ENCODE results near the gene DIS3L2.
A peak's percentile ranks its signal among the peaks of the same experiment; 100 is the strongest.
"Not testable (repeated sequence)": the region's sequence is repeated elsewhere in the genome, so short reads cannot be mapped to it uniquely, and the experiment has no call there.

The DIS3L2 gene

GRCh38 chr2:232146294-232146693 lies 184.8 kb downstream of the DIS3L2 start:
- Histone ChIP-seq H3K4me1 (peaks cover 6% of the 10 kb centered on the region), H3K4me3 (ENCODE audit: low read depth, low read length) (no peak overlapping the region), H3K27ac (no peak overlapping the region), H3K9me3 (ENCODE audit: control insufficient read depth, low read length) (no peaks in the 10 kb centered on the region), H2AFZ (peak overlapping the region; percentile 6), H3K36me3 (ENCODE audit: control insufficient read depth, insufficient read depth, low read length) (no peaks in the 10 kb centered on the region), H3K79me2 (no peaks in the 10 kb centered on the region), H3K9ac (no peak overlapping the region), H3K27me3 (ENCODE audit: control insufficient read depth, insufficient read depth, low read length) (no peaks in the 10 kb centered on the region), H3K4me2 (ENCODE audit: low read length) (no peak overlapping the region)
- TF ChIP-seq, protein P1, sequence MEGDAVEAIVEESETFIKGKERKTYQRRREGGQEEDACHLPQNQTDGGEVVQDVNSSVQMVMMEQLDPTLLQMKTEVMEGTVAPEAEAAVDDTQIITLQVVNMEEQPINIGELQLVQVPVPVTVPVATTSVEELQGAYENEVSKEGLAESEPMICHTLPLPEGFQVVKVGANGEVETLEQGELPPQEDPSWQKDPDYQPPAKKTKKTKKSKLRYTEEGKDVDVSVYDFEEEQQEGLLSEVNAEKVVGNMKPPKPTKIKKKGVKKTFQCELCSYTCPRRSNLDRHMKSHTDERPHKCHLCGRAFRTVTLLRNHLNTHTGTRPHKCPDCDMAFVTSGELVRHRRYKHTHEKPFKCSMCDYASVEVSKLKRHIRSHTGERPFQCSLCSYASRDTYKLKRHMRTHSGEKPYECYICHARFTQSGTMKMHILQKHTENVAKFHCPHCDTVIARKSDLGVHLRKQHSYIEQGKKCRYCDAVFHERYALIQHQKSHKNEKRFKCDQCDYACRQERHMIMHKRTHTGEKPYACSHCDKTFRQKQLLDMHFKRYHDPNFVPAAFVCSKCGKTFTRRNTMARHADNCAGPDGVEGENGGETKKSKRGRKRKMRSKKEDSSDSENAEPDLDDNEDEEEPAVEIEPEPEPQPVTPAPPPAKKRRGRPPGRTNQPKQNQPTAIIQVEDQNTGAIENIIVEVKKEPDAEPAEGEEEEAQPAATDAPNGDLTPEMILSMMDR (IDR thresholded peaks at IDR 0.05): no peak

DNA sequence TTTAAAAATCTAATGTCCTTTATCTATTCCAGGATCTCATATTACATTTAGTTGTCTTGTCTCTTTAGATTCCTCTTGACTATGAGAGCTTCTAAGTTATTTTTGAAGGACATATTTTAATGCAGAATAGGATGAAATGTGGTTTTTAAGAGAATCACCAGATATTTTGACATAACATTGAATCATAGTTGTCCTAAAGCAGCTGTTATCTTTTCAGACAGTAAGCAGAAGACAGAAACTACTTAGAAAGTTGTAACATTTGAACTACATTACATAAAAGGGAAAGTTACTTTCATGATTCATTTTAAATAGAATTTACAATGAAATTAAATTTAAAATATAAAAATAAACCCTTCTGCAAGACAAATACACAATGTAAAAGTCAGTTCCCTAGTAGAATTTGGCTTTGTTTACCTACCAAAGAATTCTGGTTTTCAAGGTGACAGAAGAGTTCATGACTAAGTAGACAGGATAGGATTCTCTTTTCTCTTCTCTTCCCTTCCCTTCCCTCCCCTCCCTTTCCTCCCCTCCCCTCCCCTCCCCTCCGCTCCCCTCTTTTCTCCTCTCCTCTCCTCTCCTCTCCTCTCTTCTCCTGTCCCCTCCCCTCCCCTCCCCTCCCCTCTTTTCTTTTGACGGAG lies 186.0 kb downstream of the DIS3L2 start:
- Histone ChIP-seq H3K4me3 (ENCODE audit: low read depth, low read length) (no peak overlapping the region), H3K4me1 (peaks cover 6% of the 10 kb centered on the region), H3K36me3 (ENCODE audit: control insufficient read depth, insufficient read depth, low read length) (no peaks in the 10 kb centered on the region), H3K27ac (no peak overlapping the region), H3K79me2 (no peaks in the 10 kb centered on the region), H3K9ac (no peak overlapping the region), H3K9me3 (ENCODE audit: control insufficient read depth, low read length) (no peaks in the 10 kb centered on the region), H3K27me3 (ENCODE audit: control insufficient read depth, insufficient read depth, low read length) (no peaks in the 10 kb centered on the region), H2AFZ (no peak overlapping the region), H3K4me2 (ENCODE audit: low read length) (no peak overlapping the region)
- TF ChIP-seq, protein P1 (IDR thresholded peaks at IDR 0.05): no peak

GRCh38 chr2:232162187-232162586 lies 200.7 kb downstream of the DIS3L2 start:
- H3K9me3 ChIP-seq (ENCODE audit: control insufficient read depth, low read length): no peaks in the 10 kb centered on the region
- H3K4me3 ChIP-seq (ENCODE audit: low read depth, low read length): no peak overlapping the region
- no peak overlapping the region for H3K9ac ChIP-seq
- TF ChIP-seq, protein P1 (IDR thresholded peaks at IDR 0.05): no peak
- H3K27me3 ChIP-seq (ENCODE audit: control insufficient read depth, insufficient read depth, low read length): no peaks in the 10 kb centered on the region
- no peaks in the 10 kb centered on the region for H3K4me1 ChIP-seq
- H3K27ac ChIP-seq: no peak overlapping the region
- H2AFZ ChIP-seq: no peak overlapping the region
- no peak overlapping the region for H3K4me2 ChIP-seq (ENCODE audit: low read length)
- no peaks in the 10 kb centered on the region for H3K36me3 ChIP-seq (ENCODE audit: control insufficient read depth, insufficient read depth, low read length)
- no peaks in the 10 kb centered on the region for H3K79me2 ChIP-seq

GRCh38 chr2:232170396-232170795 lies 208.9 kb downstream of the DIS3L2 start:
- Histone ChIP-seq H3K4me2 (ENCODE audit: low read length) (peak overlapping the region; percentile 7), H3K36me3 (ENCODE audit: control insufficient read depth, insufficient read depth, low read length) (no peaks in the 10 kb centered on the region), H3K79me2 (no peaks in the 10 kb centered on the region), H2AFZ (no peak overlapping the region), H3K9ac (no peak overlapping the region), H3K9me3 (ENCODE audit: control insufficient read depth, low read length) (no peaks in the 10 kb centered on the region), H3K27ac (peak overlapping the region; percentile 82), H3K27me3 (ENCODE audit: control insufficient read depth, insufficient read depth, low read length) (no peaks in the 10 kb centered on the region), H3K4me3 (ENCODE audit: low read depth, low read length) (no peak overlapping the region), H3K4me1 (peaks cover 21% of the 10 kb centered on the region)
- TF ChIP-seq, protein P1 (IDR thresholded peaks at IDR 0.05): no peak

GRCh38 chr2:232174662-232175061 lies 213.1 kb downstream of the DIS3L2 start:
- no peaks in the 10 kb centered on the region for H3K79me2 ChIP-seq
- peaks cover 21% of the 10 kb centered on the region for H3K4me1 ChIP-seq
- H3K27me3 ChIP-seq (ENCODE audit: control insufficient read depth, insufficient read depth, low read length): no peaks in the 10 kb centered on the region
- no peak overlapping the region for H3K4me2 ChIP-seq (ENCODE audit: low read length)
- H2AFZ ChIP-seq: no peak overlapping the region
- no peaks in the 10 kb centered on the region for H3K9me3 ChIP-seq (ENCODE audit: control insufficient read depth, low read length)
- no peak overlapping the region for H3K9ac ChIP-seq
- peak overlapping the region; percentile 29 for H3K27ac ChIP-seq
- TF ChIP-seq, protein P1 (IDR thresholded peaks at IDR 0.05): no peak
- H3K4me3 ChIP-seq (ENCODE audit: low read depth, low read length): no peak overlapping the region
- H3K36me3 ChIP-seq (ENCODE audit: control insufficient read depth, insufficient read depth, low read length): no peaks in the 10 kb centered on the region

- H3K4me3 ChIP-seq (ENCODE audit: low read depth, low read length); H2AFZ ChIP-seq; H3K27ac ChIP-seq; H3K4me2 ChIP-seq (ENCODE audit: low read length); H3K4me1 ChIP-seq; H3K36me3 ChIP-seq (ENCODE audit: control insufficient read depth, insufficient read depth, low read length); H3K9ac ChIP-seq; H3K79me2 ChIP-seq; H3K9me3 ChIP-seq (ENCODE audit: control insufficient read depth, low read length); H3K27me3 ChIP-seq (ENCODE audit: control insufficient read depth, insufficient read depth, low read length): not testable (repeated sequence)
Measured at GRCh38 chr2:232176587-232176986, 215.1 kb downstream of the DIS3L2 start.

All from parathyroid adenoma (tissue), 2 donors.